H7 (cell line): ENCODE data around the gene AHNAK2. TPM values are rescaled to one million over a fixed set of nuclear protein-coding genes. Genes with fewer than 3 reads are reported as not detected.

ENCODE experiments used
- total RNA-seq: library from RNA; depleted of rRNA; stranded (reverse); fragments of >200 nt; shearing (Covaris generic); gene quantifications from 2 replicates; pipeline ENCODE4 v1.2.3, GENCODE V29; 2014; rRNA removed

AHNAK2 gene
- total RNA-seq, 1 experiment from 2014 or later, result 2.0 TPM

Other genes with a start within 250 kb of the AHNAK2 start
- 206 and 249 TPM in 2 replicates for gene SIVA1, start 225.2 kb downstream of the AHNAK2 start, total RNA-seq
- 152 and 165 TPM in 2 replicates for gene AKT1, start 182.6 kb downstream of the AHNAK2 start, total RNA-seq
- gene ZBTB42, start 177.3 kb downstream of the AHNAK2 start, total RNA-seq, result 9.1 and 9.5 TPM in 2 replicates
- 20.8 and 21.4 TPM in 2 replicates for gene CEP170B, start 113.1 kb downstream of the AHNAK2 start, total RNA-seq
- 0.11 TPM in 1 of 2 replicates, not detected in the other for gene PLD4, start 53.5 kb downstream of the AHNAK2 start, total RNA-seq
- 3.5 and 3.7 TPM in 2 replicates for gene CLBA1, start 7.4 kb upstream of the AHNAK2 start, total RNA-seq
- 99.0 and 111 TPM in 2 replicates for gene CDCA4, start 42.7 kb upstream of the AHNAK2 start, total RNA-seq
- not detected in 2 replicates for gene GPR132, start 87.1 kb upstream of the AHNAK2 start, total RNA-seq
- 13.0 and 17.9 TPM in 2 replicates for gene JAG2, start 190.4 kb upstream of the AHNAK2 start, total RNA-seq
- 30.4 and 33.6 TPM in 2 replicates for gene NUDT14, start 202.9 kb upstream of the AHNAK2 start, total RNA-seq